GM18868 (cell line): ENCODE results near the gene SLC5A1.
"Not testable (repeated sequence)": the region's sequence is repeated elsewhere in the genome, so short reads cannot be mapped to it uniquely, and the experiment has no call there.

Source experiments
- ATAC-seq: cut with Tn5 transposase; IDR thresholded peaks from one replicate; pipeline ENCODE4 v1.9.1; 2021; ENCODE audit warnings: mild to moderate bottlenecking, moderate library complexity; ENCODE audit not compliant: unreplicated experiment

Gene SLC5A1

DNA sequence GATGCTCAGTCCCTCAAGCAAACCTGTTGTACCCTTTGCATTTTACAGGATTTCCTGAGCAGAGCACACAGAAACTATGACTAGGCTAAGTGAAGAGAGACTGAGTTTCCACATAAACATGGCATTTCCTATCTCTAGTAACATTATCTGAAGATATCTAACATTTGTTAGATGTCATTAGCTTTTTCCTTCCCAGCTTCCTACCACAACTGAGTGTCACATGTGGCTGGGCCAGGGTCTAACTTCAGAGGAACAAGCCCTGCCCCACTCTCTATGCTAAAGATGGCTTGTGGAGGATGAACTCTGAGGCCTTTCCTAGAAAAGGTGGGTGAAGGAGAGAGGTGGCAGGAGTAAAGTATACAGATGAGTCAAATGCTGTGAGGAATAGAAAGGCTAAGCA lies 99.5 kb downstream of the SLC5A1 start:
- ATAC-seq, result no peak

- ATAC-seq, result no peak
These were observed 101.6 kb downstream of the SLC5A1 start for GRCh38 chr22:32144496-32145274.

DNA sequence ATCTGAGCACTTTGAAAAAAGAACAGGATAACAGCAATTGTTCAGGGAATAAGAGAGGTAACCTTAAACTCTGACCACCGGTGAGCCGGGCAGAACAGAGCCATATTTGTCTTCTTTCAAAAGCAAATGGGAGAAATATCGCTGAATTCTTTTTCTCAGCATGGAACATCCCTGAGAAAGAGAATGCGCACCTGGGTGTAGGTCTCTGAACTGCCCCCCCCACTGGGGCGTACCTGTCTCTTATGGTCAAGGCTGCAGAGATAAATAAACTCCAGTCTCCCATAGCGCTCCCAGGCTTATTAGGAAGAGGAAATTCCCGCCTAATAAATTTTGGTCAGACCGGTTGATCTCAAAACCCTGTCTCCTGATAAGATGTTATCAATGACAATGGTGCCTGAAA lies 104.1 kb downstream of the SLC5A1 start:
- ATAC-seq, result not testable (repeated sequence)

DNA sequence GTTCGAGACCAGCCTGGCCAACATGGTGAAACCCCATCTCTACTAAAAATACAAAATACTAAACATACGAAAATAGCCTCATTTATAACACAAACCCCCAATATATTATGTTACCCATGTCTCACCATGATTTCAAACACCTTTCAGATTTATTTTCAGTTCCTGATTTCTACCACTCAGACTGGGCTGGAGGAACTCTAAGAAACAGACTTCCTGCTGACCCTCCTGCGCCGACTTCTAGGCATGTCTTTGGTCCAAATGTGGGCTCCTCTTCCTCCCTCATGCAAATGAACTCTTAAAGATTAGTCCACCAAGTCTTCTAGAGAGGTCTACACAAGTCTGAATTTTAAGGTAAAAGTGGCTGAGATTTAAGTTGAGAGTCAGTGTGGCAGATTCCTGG lies 105.3 kb downstream of the SLC5A1 start:
- not testable (repeated sequence) for ATAC-seq

- ATAC-seq, result not testable (repeated sequence)
These were observed 107.6 kb downstream of the SLC5A1 start for GRCh38 chr22:32150647-32151046.

GRCh38 chr22:32151641-32152040 lies 108.6 kb downstream of the SLC5A1 start:
- ATAC-seq, result not testable (repeated sequence)

DNA sequence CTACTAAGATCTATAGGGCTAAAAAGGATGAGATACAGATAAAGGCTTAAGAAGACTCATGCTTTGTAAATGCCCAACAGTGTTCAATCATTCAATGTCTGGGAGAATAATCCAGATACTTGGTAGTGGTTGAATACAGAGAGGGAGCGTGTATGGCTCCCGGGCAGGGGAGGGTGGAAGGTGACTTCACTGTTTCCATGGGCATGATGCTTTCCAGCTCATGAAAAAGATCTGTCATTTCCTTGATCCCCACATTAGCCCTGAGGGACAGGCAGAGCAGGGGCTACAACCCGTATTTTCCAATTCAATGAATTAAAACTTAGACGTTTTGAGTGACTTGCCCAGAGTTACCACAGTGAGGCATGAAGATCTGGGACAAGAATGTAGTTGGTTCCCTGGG lies 111.7 kb downstream of the SLC5A1 start:
- ATAC-seq, result not testable (repeated sequence)

DNA sequence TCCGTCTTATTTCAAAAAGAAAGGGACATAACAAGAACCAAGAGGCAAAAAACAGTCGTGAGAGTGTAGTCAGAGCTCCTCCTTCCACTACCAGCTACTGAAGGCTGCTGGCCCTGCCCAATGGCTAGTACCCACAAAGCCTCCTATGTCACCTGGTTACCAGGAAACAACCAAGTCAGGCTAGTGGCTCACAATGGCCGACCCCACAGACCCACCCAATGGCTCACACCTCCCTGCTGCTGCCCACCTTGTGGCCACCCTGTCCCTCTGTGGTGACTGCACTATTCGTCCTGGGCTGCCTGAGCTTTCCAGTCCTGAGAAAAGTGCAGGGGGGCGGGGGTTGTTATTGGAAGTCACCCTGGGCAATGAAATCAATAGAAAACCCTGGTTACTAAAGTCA lies 114.6 kb downstream of the SLC5A1 start:
- not testable (repeated sequence) for ATAC-seq

DNA sequence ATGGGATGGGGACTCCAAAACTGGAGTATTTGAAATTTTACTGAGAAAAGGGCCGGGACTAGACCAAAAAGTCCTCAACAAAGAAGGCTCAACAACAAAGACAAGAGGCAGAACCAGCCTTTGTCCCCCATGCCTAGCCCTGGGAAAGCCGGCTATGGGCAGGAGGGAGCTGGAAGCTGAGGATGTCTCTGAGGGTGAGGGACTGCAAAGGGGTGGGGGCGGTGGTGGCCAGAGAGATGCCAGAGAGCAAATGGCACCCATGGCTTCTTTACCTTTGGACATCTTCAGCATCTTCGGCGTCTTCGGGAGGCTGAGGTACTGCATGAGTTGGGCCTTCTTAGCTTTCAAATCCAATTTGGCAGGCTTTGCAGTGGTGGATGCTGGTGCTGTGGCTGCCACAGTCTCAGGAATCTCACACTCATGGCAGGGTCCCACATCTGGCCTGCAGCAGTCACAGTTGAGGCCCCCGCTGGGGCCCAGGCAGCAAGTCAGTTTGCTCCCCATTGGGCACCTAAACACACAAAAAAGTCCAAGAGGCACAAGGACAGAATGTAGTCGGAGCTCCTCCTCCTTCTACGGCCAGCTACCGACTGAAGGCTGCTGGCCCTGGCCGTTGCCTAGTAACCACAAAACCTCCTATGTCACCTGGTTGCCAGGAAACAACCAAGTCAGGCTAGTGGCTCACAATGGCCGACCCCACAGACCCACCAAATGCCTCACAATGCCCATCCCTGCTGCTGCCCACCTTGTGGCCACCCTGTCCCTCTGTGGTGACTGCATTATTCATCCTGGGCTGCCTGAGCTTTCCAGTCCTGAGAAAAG lies 115.9 kb downstream of the SLC5A1 start, which contains the start of gene C22orf42:
Gene C22orf42 (minus strand): TSS at position 592 of the 822 bp plus-strand sequence. CDS start 88 bp downstream, at position 504.
- ATAC-seq, result no peak

- ATAC-seq, result not testable (repeated sequence)
These were observed 117.3 kb downstream of the SLC5A1 start for GRCh38 chr22:32160411-32160810.
